Measurements from ENCODE around the gene PTBP3.
"Not testable (repeated sequence)": the region's sequence is repeated elsewhere in the genome, so short reads cannot be mapped to it uniquely, and the experiment has no call there.

PTBP3 gene

DNA sequence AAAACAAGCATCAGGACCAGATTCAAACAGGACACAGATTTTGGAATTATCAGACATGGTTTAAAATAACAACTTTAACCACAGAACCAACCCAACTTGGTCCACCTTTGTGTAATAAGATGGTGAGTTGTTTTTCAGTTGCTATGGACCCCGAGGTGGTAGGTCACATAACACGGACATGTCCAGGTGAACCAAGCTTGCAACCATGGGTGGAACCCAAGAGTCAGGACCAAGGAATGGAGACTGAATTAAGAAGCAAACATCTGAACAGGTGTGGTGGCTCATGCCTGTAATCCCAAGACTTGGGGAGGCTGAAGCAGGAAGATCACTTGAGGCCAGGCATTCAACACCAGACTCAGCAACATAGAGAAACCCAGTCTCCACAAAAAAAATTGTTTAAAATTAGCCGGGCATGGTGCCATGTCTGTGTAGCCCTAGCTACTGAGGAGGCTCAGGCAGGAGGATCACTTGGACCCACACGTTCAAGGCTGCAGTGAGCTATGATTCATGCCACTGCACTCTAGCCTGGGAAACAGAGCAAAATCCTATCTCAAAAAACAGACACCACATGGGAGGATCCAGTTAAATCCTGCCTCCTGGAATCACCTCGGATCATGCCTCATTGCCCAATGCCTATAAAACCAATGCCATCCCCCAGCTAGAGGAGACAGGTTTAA lies 10.6 kb downstream of the PTBP3 start:
- DNase-seq, result no peak

DNA sequence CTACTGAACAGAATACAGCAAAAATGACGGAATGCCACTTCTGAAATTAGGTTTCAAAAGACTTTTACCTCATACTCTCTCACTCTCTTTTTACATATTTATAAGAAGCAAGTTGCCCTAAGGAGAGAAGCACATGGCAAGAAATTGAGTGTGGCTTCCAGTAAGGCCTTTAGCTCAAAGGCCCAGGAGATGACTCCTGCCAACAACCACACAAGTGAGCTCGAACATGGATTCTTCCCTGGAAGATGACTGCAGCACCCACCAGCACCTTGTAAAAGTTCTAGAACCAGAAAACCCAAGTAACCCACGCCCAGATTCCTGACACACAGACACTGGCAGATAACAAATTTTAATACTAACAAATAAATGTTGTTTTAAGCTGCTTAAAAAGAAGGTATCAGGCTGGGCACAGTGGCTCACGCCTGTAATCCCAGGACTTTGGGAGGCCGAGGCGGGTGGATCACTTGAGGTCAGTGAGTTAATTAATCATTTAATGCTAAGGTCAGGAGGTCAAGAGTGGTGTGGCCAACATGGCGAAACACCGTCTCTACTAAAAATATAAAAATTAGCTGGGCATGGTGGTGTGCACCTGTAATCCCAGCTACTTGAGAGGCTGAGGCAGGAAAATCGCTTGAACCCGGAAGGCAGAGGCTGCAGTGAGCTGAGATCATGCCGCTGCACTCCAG lies 17.0 kb downstream of the PTBP3 start:
- DNase-seq, result no peak

DNA sequence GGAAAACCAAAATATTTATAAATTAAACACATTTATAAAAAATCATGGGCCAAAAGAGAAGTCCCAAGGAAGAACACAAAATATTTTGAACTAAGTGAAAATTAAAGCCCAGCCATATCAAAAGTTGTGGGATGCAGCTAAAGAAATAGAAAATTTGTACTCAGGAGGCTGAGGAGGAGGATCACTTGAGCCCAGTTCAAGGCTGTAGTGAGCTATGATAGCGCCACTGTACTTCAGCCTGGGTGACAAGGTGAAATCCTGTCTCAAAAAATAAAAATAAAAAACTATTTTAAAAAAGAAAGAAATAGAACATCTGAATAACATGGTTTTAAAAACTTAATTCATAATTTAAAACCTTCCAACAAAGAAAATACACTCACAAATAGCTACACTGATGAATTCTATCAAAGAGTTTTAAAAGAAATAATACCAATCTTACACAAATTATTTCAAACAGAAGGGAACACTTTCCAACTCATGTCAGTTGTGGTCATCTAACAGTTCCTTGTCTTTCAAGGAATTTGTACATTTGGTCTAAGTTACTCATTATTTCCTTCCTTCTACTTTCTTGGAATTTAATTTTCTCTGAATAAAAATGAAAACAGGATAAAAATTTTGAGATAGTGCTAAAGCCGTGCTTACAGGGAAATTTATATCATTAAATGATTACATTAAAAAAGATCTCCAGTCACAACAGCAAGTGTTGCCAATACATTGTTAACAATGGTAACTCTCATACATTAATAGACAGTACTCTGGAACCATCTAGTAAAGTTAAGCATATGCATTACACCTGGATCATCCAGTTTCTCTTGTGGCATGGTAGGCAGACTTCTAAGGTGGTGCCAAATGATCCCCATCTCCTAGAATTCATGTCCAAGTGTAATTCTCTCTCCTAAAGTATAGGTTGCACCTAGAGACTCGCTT lies 17.8 kb downstream of the PTBP3 start:
- no peak for DNase-seq

DNA sequence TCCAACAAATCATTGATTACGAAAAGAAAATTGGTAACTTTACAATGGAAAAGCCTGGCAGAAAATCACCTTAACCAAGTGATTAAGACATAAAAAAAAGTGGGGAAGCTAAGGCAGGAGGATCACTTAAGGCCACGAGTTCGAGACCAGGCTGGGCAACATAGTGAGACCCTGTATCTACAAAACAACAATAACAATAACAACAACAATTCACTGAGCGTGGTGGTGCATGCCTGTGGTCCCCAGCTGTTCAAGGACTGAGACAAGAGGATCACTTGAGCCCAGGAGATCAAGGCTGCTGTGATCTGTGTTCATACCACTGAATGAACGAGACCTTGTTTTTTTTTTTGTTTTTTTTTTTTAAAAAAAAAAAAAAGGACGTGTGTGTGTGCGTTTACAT lies 21.3 kb downstream of the PTBP3 start:
- no peak for DNase-seq

DNA sequence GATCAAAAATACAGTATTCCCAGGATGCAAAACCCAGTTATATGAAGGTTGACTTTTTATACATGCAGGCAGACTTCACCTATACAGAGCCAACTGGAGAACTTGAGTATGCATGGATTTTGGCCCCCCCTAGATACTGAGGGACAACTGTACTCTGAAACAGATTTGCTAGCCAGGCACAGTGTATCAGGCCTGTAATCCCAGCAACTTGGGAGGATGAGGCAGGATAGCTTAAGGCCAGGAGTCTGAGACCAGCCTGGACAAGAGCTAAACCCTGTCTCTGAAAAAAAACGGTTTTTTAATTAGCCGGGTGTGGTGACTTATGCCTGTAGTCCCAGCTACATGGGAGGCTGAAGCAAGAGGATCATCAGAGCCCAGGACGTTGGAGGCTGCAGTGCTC lies 21.9 kb downstream of the PTBP3 start:
- no peak for DNase-seq

DNA sequence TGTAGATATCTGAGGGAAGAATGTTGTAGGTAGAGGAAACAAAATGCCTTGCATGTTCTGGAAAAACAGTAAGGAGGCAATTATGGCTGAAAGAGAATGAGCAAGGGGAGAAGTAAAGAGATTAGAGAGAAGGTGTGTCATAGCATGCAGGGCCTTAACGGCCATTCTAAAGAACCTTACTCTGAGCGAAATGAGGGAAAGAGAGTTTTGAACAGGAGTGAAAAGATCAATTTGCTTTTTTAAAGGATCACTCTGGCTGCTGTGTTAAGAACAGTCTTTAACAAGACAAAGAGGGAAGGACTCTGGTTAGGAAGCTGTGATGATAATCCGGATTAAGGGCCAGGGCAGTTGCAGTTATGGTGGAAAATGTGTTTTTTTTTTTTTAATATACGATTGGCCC lies 22.6 kb downstream of the PTBP3 start:
- DNase-seq, result no peak

DNA sequence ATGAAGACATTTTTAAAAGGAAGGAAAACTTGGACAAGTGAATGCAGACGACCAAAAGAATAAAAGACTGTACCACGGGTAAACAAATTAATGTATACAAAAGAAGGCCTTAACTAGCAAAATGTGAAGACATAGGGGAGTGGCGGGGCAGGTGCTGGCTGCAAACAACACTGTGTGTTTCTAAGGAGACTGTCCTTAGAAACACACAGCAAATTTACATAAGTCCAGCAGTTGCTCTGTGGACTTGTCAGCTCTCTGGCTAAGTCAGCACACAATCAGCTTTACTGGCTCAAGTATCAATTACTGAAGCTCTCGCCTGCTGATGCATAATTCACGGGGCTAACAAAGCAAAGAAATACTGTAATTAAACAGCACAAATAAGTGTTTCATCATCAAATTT lies 24.8 kb downstream of the PTBP3 start:
- no peak for DNase-seq

DNA sequence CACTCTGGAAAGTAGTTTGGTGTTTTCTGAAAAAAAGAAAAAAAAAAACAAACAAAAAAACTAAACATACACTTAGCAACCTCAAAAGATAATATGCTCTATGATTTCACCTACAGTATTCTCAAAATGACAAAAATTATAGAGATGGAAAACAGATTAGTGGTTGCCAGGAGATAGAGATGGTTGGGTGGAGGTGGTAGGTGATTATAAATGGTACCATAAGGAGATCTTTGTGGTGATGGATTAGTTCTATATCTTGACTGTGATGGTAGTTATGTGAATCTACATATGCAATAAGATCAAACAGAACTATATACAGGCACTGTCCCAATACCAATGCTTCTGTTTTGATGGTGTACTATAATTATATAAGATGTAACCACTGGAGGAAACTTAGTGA lies 32.0 kb downstream of the PTBP3 start:
- DNase-seq, result no peak

DNA sequence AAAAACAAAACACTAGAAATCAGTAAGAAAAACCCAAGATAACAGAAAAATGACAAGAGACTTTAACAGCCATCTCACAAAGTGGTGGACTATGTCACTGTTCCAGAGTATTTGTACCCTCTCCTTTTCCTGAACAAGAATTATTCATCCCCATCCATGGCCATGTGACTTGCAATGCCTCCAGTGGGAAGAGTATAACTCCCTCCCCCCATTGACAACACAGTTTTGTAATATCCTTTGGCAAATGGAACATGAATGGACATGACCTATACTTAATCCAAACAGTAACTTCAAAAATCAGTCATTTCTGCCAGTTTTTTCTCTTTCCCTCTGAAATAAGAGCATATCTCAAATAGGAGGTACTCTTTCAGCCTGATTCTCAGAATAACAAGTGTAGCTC lies 33.9 kb downstream of the PTBP3 start:
- no peak for DNase-seq

DNA sequence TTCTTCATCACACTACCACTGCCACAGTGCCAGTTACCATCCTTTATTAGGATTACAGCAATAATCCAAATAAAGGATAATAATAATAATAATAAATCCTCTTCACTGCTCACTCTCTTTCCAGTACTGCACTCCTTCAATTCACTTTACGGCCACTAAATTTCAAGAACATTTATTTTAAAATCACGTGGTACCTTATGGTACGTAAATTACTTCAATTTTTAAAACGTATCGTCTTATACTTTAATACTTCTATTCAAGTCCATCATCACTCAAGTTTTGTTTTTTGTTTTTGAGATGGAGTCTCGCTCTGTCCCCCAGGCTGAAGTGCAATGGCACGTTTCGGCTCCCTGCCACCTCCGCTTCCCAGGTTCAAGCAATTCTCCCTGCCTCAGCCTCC lies 36.5 kb downstream of the PTBP3 start:
- no peak for DNase-seq

DNA sequence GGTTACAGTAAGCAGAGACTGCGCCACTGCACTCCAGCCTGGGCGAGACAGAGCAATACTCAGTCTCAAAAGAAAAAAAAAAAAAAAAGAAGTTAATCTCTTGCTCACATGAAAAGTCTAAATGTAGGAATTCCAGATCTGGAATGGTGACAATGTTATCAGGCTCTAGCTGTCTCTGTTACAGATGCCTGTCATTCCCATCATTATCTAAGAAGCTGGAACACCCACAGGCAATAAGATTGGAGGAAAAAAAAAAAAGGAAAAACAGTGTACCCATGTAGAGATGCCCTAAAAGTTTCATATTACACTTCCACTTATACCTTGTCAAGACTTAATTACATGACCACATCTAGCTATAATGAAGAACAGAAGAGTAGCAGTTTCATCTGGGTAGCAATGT lies 38.2 kb downstream of the PTBP3 start:
- DNase-seq, result no peak

DNA sequence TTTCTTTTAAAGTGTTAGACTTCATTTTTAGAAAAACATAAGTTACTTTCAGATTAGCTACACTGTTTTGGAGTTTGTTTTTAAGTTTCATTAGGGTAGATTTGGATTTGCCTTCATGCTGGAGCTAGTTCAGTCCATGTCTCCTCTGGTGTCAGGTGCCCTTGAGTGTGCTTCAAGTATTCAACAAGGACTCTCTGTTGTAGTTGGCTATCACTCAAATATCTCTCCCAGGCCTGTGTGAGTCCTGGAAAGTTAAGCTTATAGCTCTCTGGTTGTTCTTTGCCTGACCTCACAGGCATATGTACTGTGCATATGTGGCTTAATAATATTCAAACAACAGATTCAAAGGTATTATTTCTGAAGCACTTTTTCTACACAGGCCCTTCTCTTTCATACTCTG lies 45.4 kb downstream of the PTBP3 start:
- DNase-seq, result no peak

DNA sequence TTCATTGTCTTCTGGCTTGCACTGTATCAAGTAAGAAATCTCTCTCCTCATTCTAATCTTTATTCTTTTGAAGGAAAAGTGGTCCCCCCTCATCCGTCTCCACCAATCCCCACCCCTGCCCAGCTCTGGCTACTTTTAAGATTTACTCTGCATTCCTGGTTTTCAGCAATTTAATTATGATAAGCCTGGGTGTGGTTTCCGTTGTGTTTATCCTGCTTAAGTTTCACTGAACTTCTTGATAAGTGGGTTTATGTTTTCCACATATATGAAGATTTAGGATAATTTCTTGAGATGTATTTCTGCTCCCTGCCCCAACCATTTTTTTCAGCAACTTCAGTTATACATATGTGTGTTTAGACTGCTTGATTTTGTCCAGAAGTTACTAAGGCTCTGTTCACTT lies 46.5 kb downstream of the PTBP3 start:
- DNase-seq, result no peak

DNA sequence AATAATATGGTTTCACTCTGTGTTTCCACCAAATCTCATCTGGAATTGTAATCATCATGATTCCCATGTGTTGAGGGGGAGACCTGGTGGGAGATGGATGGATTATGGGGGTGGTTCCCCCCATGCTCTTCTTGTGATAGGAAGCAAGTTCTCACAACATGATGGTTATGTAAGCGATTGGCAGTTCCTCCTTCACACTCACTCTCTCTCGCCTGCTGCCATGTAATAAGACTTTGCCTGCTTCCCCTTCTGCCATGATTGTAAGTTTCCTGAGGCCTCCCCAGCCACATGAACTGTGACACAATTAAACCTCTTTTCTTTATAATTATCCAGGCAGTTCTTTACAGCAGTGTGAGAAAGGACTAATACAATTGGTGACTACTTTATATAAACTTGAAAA lies 48.4 kb downstream of the PTBP3 start:
- no peak for DNase-seq

DNA sequence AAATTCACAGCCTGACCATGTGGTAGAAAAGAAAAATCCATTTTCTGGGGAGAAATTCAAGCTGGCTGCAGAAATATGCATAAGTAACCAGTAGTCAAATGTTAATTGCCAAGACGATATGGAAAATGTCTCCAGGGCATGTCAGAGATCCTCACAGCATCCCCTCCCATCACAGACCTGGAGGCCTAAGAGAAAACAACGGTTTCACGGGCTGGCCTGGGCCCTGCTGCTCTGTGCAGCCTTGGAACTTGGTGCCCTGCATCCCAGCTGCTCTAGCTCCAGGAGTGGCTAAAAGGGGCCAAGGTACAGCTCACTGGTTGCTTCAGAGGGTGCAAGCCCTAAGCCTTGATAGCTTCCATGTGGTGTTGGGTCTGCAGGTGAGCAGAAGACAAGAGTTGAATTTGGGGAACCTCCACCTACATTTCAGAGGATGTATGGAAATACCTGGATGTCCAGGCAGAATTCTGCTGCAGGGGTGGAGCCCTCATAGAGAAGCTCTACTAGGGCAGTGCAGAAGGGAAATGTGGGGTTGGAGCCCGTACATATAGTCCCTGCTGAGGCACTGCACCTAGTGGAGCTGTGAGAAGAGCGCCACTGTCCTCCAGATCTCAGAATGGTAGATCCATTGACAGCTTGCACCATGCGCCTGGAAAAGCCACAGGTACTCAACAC lies 49.7 kb downstream of the PTBP3 start:
- DNase-seq, result no peak

DNA sequence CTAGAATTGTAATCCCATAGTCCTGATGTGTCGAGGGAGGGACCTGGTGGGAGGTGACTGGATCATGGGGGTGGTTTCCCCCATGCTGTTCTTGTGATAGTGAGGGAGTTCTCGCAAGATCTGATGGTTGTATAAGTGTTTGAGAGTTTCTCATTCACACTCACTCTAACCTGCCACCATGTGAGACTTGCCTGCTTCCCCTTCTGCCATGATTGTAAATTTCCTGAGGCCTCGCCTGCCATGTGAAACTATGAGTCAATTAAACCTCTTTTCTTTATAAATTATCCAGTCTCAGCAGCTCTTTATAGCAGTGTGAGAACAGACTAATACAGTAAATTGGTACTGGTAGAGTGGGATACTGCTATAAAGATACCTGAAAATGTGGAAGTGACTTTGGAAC lies 50.6 kb downstream of the PTBP3 start:
- DNase-seq, result not testable (repeated sequence)

DNA sequence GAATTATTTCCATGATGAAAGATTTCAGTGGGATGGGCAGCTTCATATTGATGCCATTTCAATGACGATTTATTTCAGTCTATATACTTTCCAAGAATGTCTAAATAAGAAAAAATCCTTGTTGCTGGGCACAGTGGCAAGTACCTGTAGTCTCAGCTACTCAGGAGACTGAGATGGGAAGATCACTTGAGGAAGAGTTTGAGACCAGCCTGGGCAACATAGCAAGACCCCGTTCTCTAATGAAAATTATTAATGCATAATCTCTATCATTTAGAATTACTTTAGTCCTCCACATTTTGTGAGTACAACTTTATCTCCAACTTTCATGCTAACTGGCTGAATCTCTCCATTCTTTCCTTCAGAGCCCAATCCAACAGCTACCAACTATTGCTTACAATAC lies 52.5 kb downstream of the PTBP3 start:
- DNase-seq, result no peak

DNA sequence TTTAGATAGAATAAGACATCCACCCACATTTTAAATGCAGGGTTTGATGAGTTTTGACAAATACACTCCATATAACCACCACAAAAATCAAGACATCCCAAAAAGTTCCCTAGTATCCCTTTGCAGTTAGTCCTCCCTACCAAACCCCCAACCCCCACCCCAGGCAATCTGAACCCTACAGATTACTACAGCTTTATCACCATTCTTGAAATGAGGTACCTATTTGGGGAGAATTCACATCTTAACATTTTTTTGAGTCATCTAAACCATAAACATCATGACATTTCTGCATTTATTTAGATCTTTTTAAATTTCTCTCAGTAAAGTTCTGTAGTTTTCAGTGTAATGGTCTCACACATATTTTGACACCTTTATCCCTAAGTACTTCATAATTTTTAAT lies 53.9 kb downstream of the PTBP3 start:
- no peak for DNase-seq

DNA sequence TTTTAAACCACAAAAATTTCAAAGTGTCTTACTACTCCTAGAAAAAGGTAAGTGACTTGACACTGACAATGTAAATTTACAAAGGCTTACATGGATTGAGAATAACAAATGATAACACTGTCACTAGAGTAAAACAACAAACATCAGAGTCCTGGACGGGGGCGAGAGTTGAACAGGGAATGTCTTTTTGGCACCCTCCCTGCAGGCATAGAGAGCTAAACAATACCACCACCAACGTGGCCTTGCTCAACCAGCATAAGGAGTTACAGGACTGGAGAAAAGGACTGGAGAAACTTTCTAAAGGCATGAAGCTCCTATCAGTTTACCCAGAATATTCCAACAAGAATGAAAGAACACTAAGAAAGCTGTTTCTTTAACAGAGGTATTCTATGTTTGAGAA lies 55.3 kb downstream of the PTBP3 start:
- no peak for DNase-seq

DNA sequence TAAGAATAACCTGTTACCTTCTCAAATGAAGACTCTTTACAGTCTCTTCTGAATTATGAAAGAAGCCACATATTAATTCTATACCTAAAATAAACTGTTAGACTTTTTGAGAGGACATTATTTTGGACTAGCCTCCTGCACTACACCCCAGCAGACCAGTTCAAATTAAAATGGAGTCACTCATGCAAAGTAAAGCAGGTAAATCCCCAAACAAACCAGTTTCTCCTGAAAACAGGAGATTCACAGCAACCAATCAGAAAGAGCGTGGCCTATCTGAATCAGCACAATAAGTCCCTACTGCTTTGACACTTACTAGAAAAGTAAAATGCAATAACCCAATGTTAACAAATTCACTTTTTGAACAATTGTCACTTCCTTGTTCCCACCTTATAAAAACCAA lies 58.8 kb downstream of the PTBP3 start:
- DNase-seq, result no peak

DNA sequence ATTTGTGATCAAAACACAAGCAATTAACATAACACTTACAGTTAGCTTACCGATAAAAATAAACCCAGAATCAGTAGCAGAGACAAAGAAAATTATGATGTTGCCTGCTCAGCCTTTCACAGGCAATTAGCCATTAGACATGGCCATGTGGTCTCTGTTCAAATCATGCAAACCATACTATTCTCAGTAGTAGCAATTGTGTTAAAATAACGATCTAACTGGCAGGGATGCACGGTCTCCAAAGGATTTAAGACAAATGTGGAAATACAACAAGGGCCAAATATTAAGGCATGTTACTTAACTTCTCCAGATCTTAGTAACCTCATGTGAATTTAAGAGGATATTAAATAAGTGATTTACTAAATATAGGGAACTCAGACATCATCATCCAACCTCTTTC lies 59.5 kb downstream of the PTBP3 start:
- DNase-seq, result no peak

DNA sequence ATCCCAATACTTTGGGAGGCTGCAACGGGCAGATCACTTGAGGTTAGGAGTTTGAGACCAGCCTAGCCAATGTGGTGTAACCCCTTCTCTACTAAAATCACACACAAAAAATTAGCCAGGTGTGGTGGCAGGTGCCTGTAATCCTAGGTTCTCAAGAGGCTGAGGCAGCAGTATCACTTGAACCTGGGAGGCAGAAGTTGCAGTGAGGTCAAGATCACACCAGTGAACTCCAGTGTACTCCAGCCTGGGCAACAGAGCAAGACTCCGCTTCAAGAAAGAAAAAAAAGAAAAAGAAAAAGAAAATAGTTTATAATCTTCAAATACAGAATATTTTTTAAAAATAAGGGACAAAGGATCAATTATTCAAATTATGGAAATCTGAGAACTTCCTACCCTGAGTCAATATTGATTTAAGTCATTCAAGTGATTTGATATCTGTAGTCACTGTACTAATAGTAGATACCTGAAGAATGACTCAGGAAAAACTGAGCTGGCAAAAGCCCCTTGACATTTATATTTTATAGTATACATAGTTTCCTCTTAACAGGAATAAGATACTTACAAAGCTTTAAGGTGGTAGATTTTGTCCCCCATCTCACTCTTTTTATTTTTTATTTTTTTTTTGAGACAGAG lies 61.8 kb downstream of the PTBP3 start:
- no peak for DNase-seq

DNA sequence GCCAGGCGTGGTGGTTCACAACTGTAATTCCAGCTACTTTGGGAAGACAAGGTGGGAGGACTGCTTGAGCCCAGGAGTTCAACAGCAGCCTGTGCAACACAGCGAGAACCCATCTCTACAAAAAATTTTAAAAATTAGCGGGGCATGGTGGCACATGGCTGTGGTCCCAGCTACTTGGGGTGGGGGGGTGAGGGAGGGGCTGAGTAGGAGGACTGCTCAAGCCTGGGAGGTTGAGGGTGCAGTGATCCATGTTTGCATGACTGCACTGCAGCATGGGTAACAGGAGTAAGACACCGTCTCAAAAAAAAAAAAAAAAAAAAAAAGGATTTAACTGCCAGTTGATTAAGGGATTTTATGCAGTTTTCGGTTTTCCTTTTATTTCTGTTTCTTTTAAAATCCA lies 65.0 kb downstream of the PTBP3 start:
- DNase-seq, result no peak
